Measurements from ENCODE around the gene MNAT1. TPM values are rescaled to one million over a fixed set of nuclear protein-coding genes. Genes with fewer than 3 reads are reported as not detected.

Gene MNAT1
- total RNA-seq, 1 experiment from 2014 or later, result 44.6 TPM

DNA sequence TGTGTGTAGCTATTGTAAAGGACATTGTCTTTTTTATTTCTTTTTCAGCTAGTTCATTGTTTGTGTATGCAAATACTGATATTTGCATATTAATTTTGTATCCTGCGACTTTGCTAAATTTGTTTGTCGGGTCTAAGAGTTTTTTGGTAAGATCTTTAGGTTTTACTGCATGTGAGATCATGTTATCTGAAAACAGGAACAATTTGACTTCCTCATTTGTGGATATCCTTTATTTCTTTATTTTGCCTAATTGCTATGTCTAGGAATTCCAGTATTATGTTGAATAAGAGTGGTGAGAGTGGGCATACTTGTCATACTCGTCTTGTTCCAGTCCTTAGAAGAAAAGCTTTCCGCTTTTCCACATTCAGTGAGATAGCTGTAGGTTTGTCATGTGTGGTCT is 39.2 kb upstream of the MNAT1 start:
- DNase-seq, result no peak
- TF ChIP-seq, protein P1, sequence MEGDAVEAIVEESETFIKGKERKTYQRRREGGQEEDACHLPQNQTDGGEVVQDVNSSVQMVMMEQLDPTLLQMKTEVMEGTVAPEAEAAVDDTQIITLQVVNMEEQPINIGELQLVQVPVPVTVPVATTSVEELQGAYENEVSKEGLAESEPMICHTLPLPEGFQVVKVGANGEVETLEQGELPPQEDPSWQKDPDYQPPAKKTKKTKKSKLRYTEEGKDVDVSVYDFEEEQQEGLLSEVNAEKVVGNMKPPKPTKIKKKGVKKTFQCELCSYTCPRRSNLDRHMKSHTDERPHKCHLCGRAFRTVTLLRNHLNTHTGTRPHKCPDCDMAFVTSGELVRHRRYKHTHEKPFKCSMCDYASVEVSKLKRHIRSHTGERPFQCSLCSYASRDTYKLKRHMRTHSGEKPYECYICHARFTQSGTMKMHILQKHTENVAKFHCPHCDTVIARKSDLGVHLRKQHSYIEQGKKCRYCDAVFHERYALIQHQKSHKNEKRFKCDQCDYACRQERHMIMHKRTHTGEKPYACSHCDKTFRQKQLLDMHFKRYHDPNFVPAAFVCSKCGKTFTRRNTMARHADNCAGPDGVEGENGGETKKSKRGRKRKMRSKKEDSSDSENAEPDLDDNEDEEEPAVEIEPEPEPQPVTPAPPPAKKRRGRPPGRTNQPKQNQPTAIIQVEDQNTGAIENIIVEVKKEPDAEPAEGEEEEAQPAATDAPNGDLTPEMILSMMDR (IDR thresholded peaks at IDR 0.05; ENCODE audit: unreplicated experiment), result no peak
- intact Hi-C loops (cut with micrococcal nuclease; ENCODE audit: unreplicated experiment), result no loop called here
- BruUV-seq (replicated peaks), result no TSS peak
- Mint-ChIP-seq H3K4me1 (ENCODE audit: low read depth, unreplicated experiment) (no peaks in the 10 kb centered on the region), H3K4me3 (ENCODE audit: low read depth, unreplicated experiment) (no peak overlapping the region), H3K27ac (ENCODE audit: unreplicated experiment) (no peak overlapping the region), H3K9me3 (ENCODE audit: low read depth, unreplicated experiment) (peaks cover 3% of the 10 kb centered on the region), H3K27me3 (ENCODE audit: unreplicated experiment) (no peaks in the 10 kb centered on the region), H3K36me3 (ENCODE audit: insufficient read depth, unreplicated experiment) (no peaks in the 10 kb centered on the region)
- CTCF ChIA-PET, result no interaction called here

DNA sequence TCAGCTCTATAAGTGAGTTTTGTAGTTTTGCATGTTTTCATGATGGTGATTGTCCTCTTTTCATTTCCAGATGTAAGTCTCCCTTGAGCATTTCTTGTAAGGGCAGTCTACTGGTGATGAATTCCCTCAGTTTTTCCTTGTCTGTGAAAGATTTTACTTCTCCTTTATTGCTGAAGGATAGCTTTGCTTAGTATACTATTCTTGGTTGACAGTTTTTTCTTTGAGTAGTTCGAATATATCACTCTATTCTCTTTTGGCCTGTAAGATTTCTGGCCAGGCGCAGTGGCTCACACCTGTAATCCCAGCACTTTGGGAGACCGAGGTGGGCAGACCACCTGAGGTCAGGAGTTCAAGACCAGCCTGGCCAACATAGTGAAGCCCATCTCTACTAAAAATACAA is 34.0 kb upstream of the MNAT1 start:
- TF ChIP-seq, protein P1 (IDR thresholded peaks at IDR 0.05; ENCODE audit: unreplicated experiment), result no peak
- Mint-ChIP-seq H3K36me3 (ENCODE audit: insufficient read depth, unreplicated experiment) (no peaks in the 10 kb centered on the region), H3K27ac (ENCODE audit: unreplicated experiment) (no peak overlapping the region), H3K4me1 (ENCODE audit: low read depth, unreplicated experiment) (no peaks in the 10 kb centered on the region), H3K4me3 (ENCODE audit: low read depth, unreplicated experiment) (no peak overlapping the region), H3K27me3 (ENCODE audit: unreplicated experiment) (no peaks in the 10 kb centered on the region), H3K9me3 (ENCODE audit: low read depth, unreplicated experiment) (peaks cover 7% of the 10 kb centered on the region)
- no peak for DNase-seq
- intact Hi-C loops (cut with micrococcal nuclease; ENCODE audit: unreplicated experiment), result no loop called here
- CTCF ChIA-PET, result interaction anchor here (0.6 to 1.3 kb wide), 3 partner anchors 10 to 1736 kb away, joined by 3 to 5 read pairs (median 4); no protein-coding TSS in a partner anchor
- no TSS peak for BruUV-seq (replicated peaks)

DNA sequence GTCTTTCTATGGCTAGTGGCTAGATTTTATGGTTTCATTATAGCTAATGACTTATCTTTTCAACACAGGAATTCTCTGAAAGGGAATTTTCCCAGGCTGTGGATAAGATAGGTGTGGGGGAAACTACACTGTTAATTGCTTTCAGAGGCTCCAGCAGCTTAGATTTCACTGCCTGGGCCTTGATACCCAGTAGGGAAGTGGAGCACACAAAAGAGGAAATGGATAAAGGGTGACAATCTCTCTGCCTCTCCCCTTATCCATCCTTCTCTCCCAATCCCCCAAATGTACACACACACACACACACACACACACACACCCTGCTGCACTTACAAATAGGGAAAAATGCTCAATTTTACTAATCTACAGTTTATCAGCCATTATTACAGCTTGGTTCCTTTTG is 29.5 kb upstream of the MNAT1 start:
- Mint-ChIP-seq H3K27me3 (ENCODE audit: unreplicated experiment) (no peaks in the 10 kb centered on the region), H3K4me3 (ENCODE audit: low read depth, unreplicated experiment) (no peak overlapping the region), H3K4me1 (ENCODE audit: low read depth, unreplicated experiment) (no peaks in the 10 kb centered on the region), H3K9me3 (ENCODE audit: low read depth, unreplicated experiment) (peaks cover 3% of the 10 kb centered on the region), H3K36me3 (ENCODE audit: insufficient read depth, unreplicated experiment) (no peaks in the 10 kb centered on the region), H3K27ac (ENCODE audit: unreplicated experiment) (no peak overlapping the region)
- CTCF ChIA-PET, result interaction anchor here (0.7 kb wide), 1 partner anchor 13 kb away, joined by 5 read pairs; no protein-coding TSS in a partner anchor
- no TSS peak for BruUV-seq (replicated peaks)
- intact Hi-C loops (cut with micrococcal nuclease; ENCODE audit: unreplicated experiment), result no loop called here
- no peak for DNase-seq
- TF ChIP-seq, protein P1 (IDR thresholded peaks at IDR 0.05; ENCODE audit: unreplicated experiment), result no peak

DNA sequence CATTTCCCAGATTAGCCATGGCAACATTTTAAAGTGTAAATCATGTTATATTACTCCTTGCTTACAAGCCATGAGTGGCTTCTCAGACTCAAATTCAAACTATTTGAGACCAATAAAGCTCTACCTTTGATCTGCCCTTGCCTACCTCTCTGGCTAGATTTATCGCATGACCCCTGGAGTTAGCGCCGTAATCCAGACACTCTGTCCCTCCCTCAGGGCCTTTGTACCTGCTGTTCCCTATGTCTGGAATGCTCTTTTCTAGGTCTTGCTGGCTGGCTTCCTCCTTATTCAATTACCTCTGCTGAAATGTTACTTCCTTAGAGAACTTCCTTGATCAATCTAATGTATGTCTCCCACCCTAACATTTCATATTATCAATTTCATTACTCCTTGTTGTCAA is 26.7 kb upstream of the MNAT1 start:
- Mint-ChIP-seq H3K4me1 (ENCODE audit: low read depth, unreplicated experiment) (no peaks in the 10 kb centered on the region), H3K4me3 (ENCODE audit: low read depth, unreplicated experiment) (no peak overlapping the region), H3K27ac (ENCODE audit: unreplicated experiment) (no peak overlapping the region), H3K36me3 (ENCODE audit: insufficient read depth, unreplicated experiment) (no peaks in the 10 kb centered on the region), H3K27me3 (ENCODE audit: unreplicated experiment) (no peaks in the 10 kb centered on the region), H3K9me3 (ENCODE audit: low read depth, unreplicated experiment) (no peaks in the 10 kb centered on the region)
- TF ChIP-seq, protein P1 (IDR thresholded peaks at IDR 0.05; ENCODE audit: unreplicated experiment), result no peak
- intact Hi-C loops (cut with micrococcal nuclease; ENCODE audit: unreplicated experiment), result no loop called here
- BruUV-seq (replicated peaks), result no TSS peak
- DNase-seq, result no peak
- CTCF ChIA-PET, result no interaction called here
